ENCODE data around the gene PLA2G6.
"Not testable (repeated sequence)": the region's sequence is repeated elsewhere in the genome, so short reads cannot be mapped to it uniquely, and the experiment has no call there.

The PLA2G6 gene

GRCh38 chr22:38129856-38130255 is 51.8 kb downstream of the PLA2G6 start:
- no peak overlapping the region for H3K9ac ChIP-seq (ENCODE audit: low read length in 2 of 2)
- H3K4me3 ChIP-seq (ENCODE audit: low read length in 2 of 2), result no peak overlapping the region
- H3K9me3 ChIP-seq (ENCODE audit: control insufficient read depth in 2 of 2, low read length in 2 of 2), result no peaks in the 10 kb centered on the region
- H3K27me3 ChIP-seq (ENCODE audit: control insufficient read depth in 1 of 2, insufficient read depth in 2 of 2, low read length in 2 of 2), result no peaks in the 10 kb centered on the region
- H3K4me1 ChIP-seq (ENCODE audit: control insufficient read depth, insufficient read depth, low read length), result no peaks in the 10 kb centered on the region
- peaks cover 5 to 13% of the 10 kb centered on the region in 2 donors for H3K36me3 ChIP-seq (ENCODE audit: control insufficient read depth in 2 of 2, insufficient read depth in 2 of 2, low read length in 2 of 2)
- H3K27ac ChIP-seq (ENCODE audit: low read length), result no peak overlapping the region

DNA sequence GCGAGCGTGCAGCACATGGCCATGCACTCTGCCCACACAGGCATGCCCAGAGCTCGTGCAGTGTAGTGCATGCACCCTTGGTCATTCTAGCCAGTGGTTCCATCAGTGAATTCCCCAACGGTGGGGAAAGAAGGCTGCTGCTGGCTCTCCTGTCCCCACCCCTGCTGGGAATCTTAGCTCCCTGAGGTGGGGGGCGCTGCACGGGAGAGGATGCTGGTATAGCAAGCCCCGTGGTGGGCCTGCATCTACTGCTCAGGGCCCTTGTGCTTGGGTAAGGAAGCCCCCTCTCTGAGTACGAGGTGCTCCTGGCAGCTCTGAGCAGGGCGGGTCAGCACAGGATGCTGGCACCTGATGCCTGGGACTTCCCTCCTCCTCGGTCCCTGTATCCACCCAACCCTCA is 52.6 kb downstream of the PLA2G6 start:
- Histone ChIP-seq H3K9me3 (ENCODE audit: control insufficient read depth in 2 of 2, low read length in 2 of 2) (no peaks in the 10 kb centered on the region), H3K4me1 (ENCODE audit: control insufficient read depth, insufficient read depth, low read length) (no peaks in the 10 kb centered on the region), H3K27ac (ENCODE audit: low read length) (no peak overlapping the region), H3K9ac (ENCODE audit: low read length in 2 of 2) (no peak overlapping the region), H3K4me3 (ENCODE audit: low read length in 2 of 2) (no peak overlapping the region), H3K27me3 (ENCODE audit: control insufficient read depth in 1 of 2, insufficient read depth in 2 of 2, low read length in 2 of 2) (no peaks in the 10 kb centered on the region), H3K36me3 (ENCODE audit: control insufficient read depth in 2 of 2, insufficient read depth in 2 of 2, low read length in 2 of 2) (peaks cover 5 to 13% of the 10 kb centered on the region in 2 donors)

DNA sequence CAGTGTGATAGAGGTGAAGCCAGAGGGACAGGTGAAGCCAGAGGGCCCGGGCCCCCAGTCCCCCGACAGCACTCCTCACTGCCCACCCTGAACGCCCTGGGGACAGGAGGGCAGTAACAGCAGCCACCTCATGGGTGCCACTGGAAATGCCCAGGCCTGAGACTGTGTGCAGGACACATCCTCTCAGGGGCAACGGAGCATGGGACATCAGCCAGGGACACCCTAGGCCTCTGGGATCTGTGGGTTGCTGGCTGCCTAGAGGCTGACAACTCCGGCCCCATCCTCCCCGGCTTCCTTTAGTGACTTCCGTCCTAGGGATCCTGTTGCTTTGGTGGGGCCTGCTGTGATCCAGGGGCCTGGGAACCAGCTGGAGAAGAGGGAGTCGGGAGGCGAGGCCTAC is 53.8 kb downstream of the PLA2G6 start:
- no peaks in the 10 kb centered on the region for H3K9me3 ChIP-seq (ENCODE audit: control insufficient read depth in 2 of 2, low read length in 2 of 2)
- H3K9ac ChIP-seq (ENCODE audit: low read length in 2 of 2), result no peak overlapping the region
- H3K4me1 ChIP-seq (ENCODE audit: control insufficient read depth, insufficient read depth, low read length), result no peaks in the 10 kb centered on the region
- H3K27me3 ChIP-seq (ENCODE audit: control insufficient read depth in 1 of 2, insufficient read depth in 2 of 2, low read length in 2 of 2), result no peaks in the 10 kb centered on the region
- no peak overlapping the region for H3K27ac ChIP-seq (ENCODE audit: low read length)
- H3K4me3 ChIP-seq (ENCODE audit: low read length in 2 of 2), result no peak overlapping the region
- peaks cover 5 to 9% of the 10 kb centered on the region in 2 donors for H3K36me3 ChIP-seq (ENCODE audit: control insufficient read depth in 2 of 2, insufficient read depth in 2 of 2, low read length in 2 of 2)

DNA sequence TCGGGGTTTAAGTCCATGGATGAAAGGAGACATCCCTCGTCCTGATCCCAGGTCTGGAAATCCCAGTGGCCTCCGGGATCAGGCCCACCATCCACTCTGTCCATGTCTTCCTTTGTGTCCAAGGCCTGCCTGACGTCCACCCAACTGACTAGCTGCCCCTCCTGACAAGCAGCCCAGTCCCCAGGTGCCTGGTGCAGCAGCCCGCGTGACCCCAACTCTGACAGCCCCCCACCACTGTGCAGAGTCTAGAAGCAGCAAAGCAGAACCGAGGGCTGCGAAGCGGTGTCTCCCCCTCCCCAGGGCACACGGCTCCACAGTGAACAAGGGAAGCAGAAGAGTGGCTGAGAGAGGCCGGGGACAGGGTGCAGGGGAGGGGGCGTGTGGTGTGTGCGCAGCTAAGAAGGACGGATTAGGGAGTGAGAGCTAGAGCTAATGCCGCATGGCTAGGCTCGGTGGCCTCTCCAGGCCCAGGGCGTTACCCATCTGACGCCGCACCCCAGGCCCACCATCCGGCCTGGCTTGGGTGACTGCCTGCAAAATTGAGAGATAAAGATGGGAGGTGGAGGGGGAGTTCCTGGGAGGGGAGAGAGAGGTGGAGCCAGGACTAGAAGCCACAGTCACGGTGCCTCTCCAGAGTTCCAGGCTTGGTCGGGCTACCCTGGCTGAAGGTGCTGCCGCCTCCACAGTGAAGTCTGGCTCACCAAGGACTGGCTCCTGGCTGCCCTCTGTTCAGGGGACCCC is 54.5 kb downstream of the PLA2G6 start:
- H3K9me3 ChIP-seq (ENCODE audit: control insufficient read depth in 2 of 2, low read length in 2 of 2), result no peaks in the 10 kb centered on the region
- no peak overlapping the region for H3K4me3 ChIP-seq (ENCODE audit: low read length in 2 of 2)
- no peak overlapping the region for H3K9ac ChIP-seq (ENCODE audit: low read length in 2 of 2)
- H3K36me3 ChIP-seq (ENCODE audit: control insufficient read depth in 2 of 2, insufficient read depth in 2 of 2, low read length in 2 of 2), result peaks cover 1 to 4% of the 10 kb centered on the region in 2 donors
- no peaks in the 10 kb centered on the region for H3K27me3 ChIP-seq (ENCODE audit: control insufficient read depth in 1 of 2, insufficient read depth in 2 of 2, low read length in 2 of 2)
- H3K27ac ChIP-seq (ENCODE audit: low read length), result no peak overlapping the region
- H3K4me1 ChIP-seq (ENCODE audit: control insufficient read depth, insufficient read depth, low read length), result no peaks in the 10 kb centered on the region

DNA sequence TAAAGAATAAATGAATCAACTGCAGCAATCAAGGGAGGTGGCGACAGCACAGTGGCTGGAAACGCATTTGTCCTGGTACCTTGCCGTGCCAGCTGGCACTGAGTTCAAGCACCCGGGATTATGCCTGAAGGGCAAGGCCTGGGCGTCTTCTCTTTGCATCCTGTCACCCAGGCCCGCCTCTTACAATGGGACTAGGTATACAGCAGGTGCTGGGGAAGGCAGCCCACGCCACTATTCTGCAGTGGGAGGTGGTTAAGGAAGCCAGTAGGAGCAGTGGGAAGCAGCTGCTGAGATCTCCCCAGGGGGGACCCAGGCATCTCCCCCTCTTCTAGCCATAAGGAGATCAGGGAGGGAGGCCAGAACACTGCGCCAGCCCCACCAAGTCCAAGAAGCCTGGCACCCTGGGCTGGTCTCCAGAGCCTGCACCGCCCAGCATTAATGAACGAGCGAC is 55.9 kb downstream of the PLA2G6 start:
- H3K9me3 ChIP-seq (ENCODE audit: control insufficient read depth in 2 of 2, low read length in 2 of 2), result no peaks in the 10 kb centered on the region
- no peaks in the 10 kb centered on the region for H3K4me1 ChIP-seq (ENCODE audit: control insufficient read depth, insufficient read depth, low read length)
- no peak overlapping the region for H3K9ac ChIP-seq (ENCODE audit: low read length in 2 of 2)
- H3K27ac ChIP-seq (ENCODE audit: low read length), result no peak overlapping the region
- no peaks in the 10 kb centered on the region for H3K27me3 ChIP-seq (ENCODE audit: control insufficient read depth in 1 of 2, insufficient read depth in 2 of 2, low read length in 2 of 2)
- H3K4me3 ChIP-seq (ENCODE audit: low read length in 2 of 2), result no peak overlapping the region
- peaks cover 0 to 2% of the 10 kb centered on the region in 2 donors for H3K36me3 ChIP-seq (ENCODE audit: control insufficient read depth in 2 of 2, insufficient read depth in 2 of 2, low read length in 2 of 2)

GRCh38 chr22:38125038-38125610 is 56.5 kb downstream of the PLA2G6 start:
- Histone ChIP-seq H3K9me3 (ENCODE audit: control insufficient read depth in 2 of 2, low read length in 2 of 2) (no peaks in the 10 kb centered on the region), H3K9ac (ENCODE audit: low read length in 2 of 2) (no peak overlapping the region), H3K36me3 (ENCODE audit: control insufficient read depth in 2 of 2, insufficient read depth in 2 of 2, low read length in 2 of 2) (peaks cover 0 to 2% of the 10 kb centered on the region in 2 donors), H3K4me1 (ENCODE audit: control insufficient read depth, insufficient read depth, low read length) (no peaks in the 10 kb centered on the region), H3K27ac (ENCODE audit: low read length) (no peak overlapping the region), H3K27me3 (ENCODE audit: control insufficient read depth in 1 of 2, insufficient read depth in 2 of 2, low read length in 2 of 2) (no peaks in the 10 kb centered on the region), H3K4me3 (ENCODE audit: low read length in 2 of 2) (no peak overlapping the region)

- Histone ChIP-seq H3K36me3 (ENCODE audit: control insufficient read depth in 2 of 2, insufficient read depth in 2 of 2, low read length in 2 of 2) (peaks cover 0 to 2% of the 10 kb centered on the region in 2 donors), H3K9ac (ENCODE audit: low read length in 2 of 2) (no peak overlapping the region), H3K9me3 (ENCODE audit: control insufficient read depth in 2 of 2, low read length in 2 of 2) (no peaks in the 10 kb centered on the region), H3K4me1 (ENCODE audit: control insufficient read depth, insufficient read depth, low read length) (no peaks in the 10 kb centered on the region), H3K27me3 (ENCODE audit: control insufficient read depth in 1 of 2, insufficient read depth in 2 of 2, low read length in 2 of 2) (no peaks in the 10 kb centered on the region), H3K27ac (ENCODE audit: low read length) (no peak overlapping the region), H3K4me3 (ENCODE audit: low read length in 2 of 2) (no peak overlapping the region)
Measured at GRCh38 chr22:38124236-38124974, 57.2 kb downstream of the PLA2G6 start.

- Histone ChIP-seq H3K27me3 (ENCODE audit: control insufficient read depth in 1 of 2, insufficient read depth in 2 of 2, low read length in 2 of 2) (no peaks in the 10 kb centered on the region), H3K9me3 (ENCODE audit: control insufficient read depth in 2 of 2, low read length in 2 of 2) (no peaks in the 10 kb centered on the region), H3K9ac (ENCODE audit: low read length in 2 of 2) (no peak overlapping the region), H3K36me3 (ENCODE audit: control insufficient read depth in 2 of 2, insufficient read depth in 2 of 2, low read length in 2 of 2) (no peaks in the 10 kb centered on the region), H3K27ac (ENCODE audit: low read length) (no peak overlapping the region), H3K4me3 (ENCODE audit: low read length in 2 of 2) (no peak overlapping the region), H3K4me1 (ENCODE audit: control insufficient read depth, insufficient read depth, low read length) (no peaks in the 10 kb centered on the region)
Measured at GRCh38 chr22:38122616-38123015, 59.0 kb downstream of the PLA2G6 start.

- Histone ChIP-seq H3K36me3 (ENCODE audit: control insufficient read depth in 2 of 2, insufficient read depth in 2 of 2, low read length in 2 of 2) (no peaks in the 10 kb centered on the region), H3K4me3 (ENCODE audit: low read length in 2 of 2) (no peak overlapping the region), H3K9me3 (ENCODE audit: control insufficient read depth in 2 of 2, low read length in 2 of 2) (no peaks in the 10 kb centered on the region), H3K9ac (ENCODE audit: low read length in 2 of 2) (no peak overlapping the region), H3K27ac (ENCODE audit: low read length) (no peak overlapping the region), H3K27me3 (ENCODE audit: control insufficient read depth in 1 of 2, insufficient read depth in 2 of 2, low read length in 2 of 2) (no peaks in the 10 kb centered on the region), H3K4me1 (ENCODE audit: control insufficient read depth, insufficient read depth, low read length) (no peaks in the 10 kb centered on the region)
Measured at GRCh38 chr22:38120359-38121110, 61.1 kb downstream of the PLA2G6 start.

DNA sequence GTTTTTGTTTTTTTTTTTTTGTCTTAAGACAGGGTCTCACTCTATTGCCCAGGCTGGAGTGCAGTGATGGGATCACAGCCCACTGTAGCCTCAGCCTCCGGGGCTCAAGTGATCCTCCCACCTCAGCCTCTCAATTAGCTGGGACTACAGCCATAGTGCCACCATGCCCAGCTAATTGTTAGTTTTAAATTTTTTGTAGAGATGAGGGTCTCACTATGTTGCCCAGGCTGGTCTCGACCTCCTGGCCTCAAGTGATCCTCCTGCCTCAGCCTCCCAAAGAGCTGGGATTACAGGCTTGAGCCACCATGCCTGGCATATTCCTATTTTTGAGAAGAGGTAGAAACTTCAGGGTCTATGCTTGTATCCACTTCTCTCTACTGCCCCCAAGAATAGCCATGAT is 62.9 kb downstream of the PLA2G6 start:
- H3K4me1 ChIP-seq (ENCODE audit: control insufficient read depth, insufficient read depth, low read length); H3K27me3 ChIP-seq (ENCODE audit: control insufficient read depth in 1 of 2, insufficient read depth in 2 of 2, low read length in 2 of 2); H3K9me3 ChIP-seq (ENCODE audit: control insufficient read depth in 2 of 2, low read length in 2 of 2); H3K9ac ChIP-seq (ENCODE audit: low read length in 2 of 2); H3K27ac ChIP-seq (ENCODE audit: low read length); H3K4me3 ChIP-seq (ENCODE audit: low read length in 2 of 2); H3K36me3 ChIP-seq (ENCODE audit: control insufficient read depth in 2 of 2, insufficient read depth in 2 of 2, low read length in 2 of 2): not testable (repeated sequence)
